ENCODE results near the gene RPS19. TPM values are rescaled to one million over a fixed set of nuclear protein-coding genes. Genes with fewer than 3 reads are reported as not detected.

RPS19 gene
- polyA plus RNA-seq, 2 of the 4 experiments (the other 2 are of a cell fraction), result 3,564 to 7,778 TPM

- no peak for TF ChIP-seq SREBF2 (IDR thresholded peaks at IDR 0.05)
- no peak for TF ChIP-seq USF2 (IDR thresholded peaks at IDR 0.05)
- TF ChIP-seq SMC3 (IDR thresholded peaks at IDR 0.05), result no peak
- no peak for TF ChIP-seq BCL3 (IDR thresholded peaks at IDR 0.05)
- TF ChIP-seq BHLHE40 (IDR thresholded peaks at IDR 0.05; ENCODE audit: low read depth, low read length), result no peak
- TF ChIP-seq ESRRA (IDR thresholded peaks at IDR 0.05; ENCODE audit: borderline replicate concordance, low read length), result no peak
- no peak for TF ChIP-seq FOSL2 (IDR thresholded peaks at IDR 0.05)
- no peak for TF ChIP-seq FOSL2 (CRISPR knock-in tag; IDR thresholded peaks at IDR 0.05)
- no peak for TF ChIP-seq HOXB13 (CRISPR knock-in tag; IDR thresholded peaks at IDR 0.05; ENCODE audit: low read depth)
- TF ChIP-seq CBX8 (IDR thresholded peaks at IDR 0.05), result no peak
- no peak for TF ChIP-seq EP300 (IDR thresholded peaks at IDR 0.05)
- TF ChIP-seq HMGXB4 (CRISPR knock-in tag; IDR thresholded peaks at IDR 0.05; ENCODE audit: borderline replicate concordance), result no peak
- no peak for TF ChIP-seq EHMT2 (IDR thresholded peaks at IDR 0.05; ENCODE audit: low read depth)
- no peak for TF ChIP-seq HEYL (CRISPR knock-in tag; IDR thresholded peaks at IDR 0.05)
- no peak for TF ChIP-seq ZC3H11A (IDR thresholded peaks at IDR 0.05)
- no peak for TF ChIP-seq GATA3 (IDR thresholded peaks at IDR 0.05; ENCODE audit: borderline replicate concordance)
- no peak for TF ChIP-seq CTCF (IDR thresholded peaks at IDR 0.05)
- no peak for TF ChIP-seq HDAC2 (IDR thresholded peaks at IDR 0.05)
- no peak for TF ChIP-seq POLR2AphosphoS2 (conservative IDR thresholded peaks at IDR 0.05; ENCODE audit: low read length)
- Histone ChIP-seq H3K27ac (no peak overlapping the region), H3K4me3 (no peak overlapping the region), H3K4me2 (no peak overlapping the region), H3K4me1 (peaks cover 13% of the 10 kb centered on the region), H3K9me3 (no peaks in the 10 kb centered on the region)
- FAIRE-seq (no peak), DNase-seq (ENCODE audit: low read depth in 1 of 2, low spot score in 1 of 2) (no peak), ATAC-seq (no peak)
- 91% methylated on average over 8 of the region's 8 CpGs for WGBS (ENCODE audit: missing lambda C conversion rate)
- ChIA-PET CTCF (interaction anchor here (0.5 to 4.0 kb wide), 11 partner anchors 10 to 67 kb away, joined by 3 to 17 read pairs (median 6); no protein-coding TSS in a partner anchor), POLR2A (no interaction called here)
Measured at GRCh38 chr19:41889896-41890295, 29.8 kb downstream of the RPS19 start.

- no peak overlapping the region for H3K4me2 ChIP-seq
- H3K4me3 ChIP-seq, result no peak overlapping the region
- FAIRE-seq, result no peak
- H3K27ac ChIP-seq, result no peak overlapping the region
- ChIA-PET CTCF (interaction anchor here (0.9 to 4.0 kb wide), 10 partner anchors 15 to 191 kb away, joined by 3 to 17 read pairs (median 8); partner anchors contain the start of gene RPS19), POLR2A (no interaction called here)
- no peak for TF ChIP-seq HES2 (IDR thresholded peaks at IDR 0.05)
- TF ChIP-seq CBX8 (IDR thresholded peaks at IDR 0.05), result no peak
- no peak for TF ChIP-seq MAZ (IDR thresholded peaks at IDR 0.05; ENCODE audit: borderline replicate concordance, low read depth, low read length)
- DNase-seq (ENCODE audit: low read depth in 1 of 2, low spot score in 1 of 2), result no peak
- ATAC-seq, result no peak
- no peaks in the 10 kb centered on the region for H3K9me3 ChIP-seq
- H3K4me1 ChIP-seq, result peaks cover 16% of the 10 kb centered on the region; the same call in 2 of the 3 replicates
- WGBS (ENCODE audit: missing lambda C conversion rate), result 91% methylated on average over 4 of the region's 4 CpGs
Measured at GRCh38 chr19:41890936-41891335, 30.9 kb downstream of the RPS19 start.
